Activated CD8-positive, alpha-beta memory T cell treated with anti-CD3 and anti-CD28 coated beads for 48 hours (primary cell): ENCODE results near the gene ZNF410.
"Not testable (repeated sequence)": the region's sequence is repeated elsewhere in the genome, so short reads cannot be mapped to it uniquely, and the experiment has no call there.

Source experiments
- DNase-seq, 3 experiments: peaks; one replicate each; pipeline ENCODE4 v3.0.0-alpha.2; 2020; ENCODE audit warnings: low read depth in 2 of 3, low spot score in 2 of 3

The ZNF410 gene

GRCh38 chr14:73884438-73885190 is 2.0 kb upstream of the ZNF410 start:
- no peak for DNase-seq

GRCh38 chr14:73887318-73887616 is 608 bp downstream of the ZNF410 start:
- no peak for DNase-seq

- DNase-seq = no peak
These were observed 1.2 kb downstream of the ZNF410 start for GRCh38 chr14:73887694-73888459.

GRCh38 chr14:73888460-73888725 is 1.7 kb downstream of the ZNF410 start:
- DNase-seq = no peak

GRCh38 chr14:73888971-73889370 is 2.3 kb downstream of the ZNF410 start:
- DNase-seq = no peak

- DNase-seq = no peak
These were observed 2.7 kb downstream of the ZNF410 start for GRCh38 chr14:73889376-73889775.

GRCh38 chr14:73894180-73894687 is 7.6 kb downstream of the ZNF410 start:
- DNase-seq = not testable (repeated sequence)

- no peak for DNase-seq
These were observed 9.3 kb downstream of the ZNF410 start for GRCh38 chr14:73895939-73896338.

- no peak for DNase-seq
These were observed 9.9 kb downstream of the ZNF410 start for GRCh38 chr14:73896521-73896920.

- no peak for DNase-seq
These were observed 16.4 kb downstream of the ZNF410 start for GRCh38 chr14:73903028-73903427.

GRCh38 chr14:73909681-73910080 is 23.0 kb downstream of the ZNF410 start:
- DNase-seq = no peak

- no peak for DNase-seq
These were observed 26.6 kb downstream of the ZNF410 start for GRCh38 chr14:73913256-73913655.

GRCh38 chr14:73916324-73916723 is 29.7 kb downstream of the ZNF410 start:
- DNase-seq = no peak

- not testable (repeated sequence) for DNase-seq
These were observed 32.8 kb downstream of the ZNF410 start for GRCh38 chr14:73919457-73919856.

GRCh38 chr14:73924337-73924736 is 37.7 kb downstream of the ZNF410 start:
- DNase-seq = no peak

GRCh38 chr14:73935666-73936065 is 49.0 kb downstream of the ZNF410 start:
- no peak for DNase-seq

GRCh38 chr14:73936548-73936947 is 49.9 kb downstream of the ZNF410 start:
- DNase-seq = no peak

- no peak for DNase-seq
These were observed 50.4 kb downstream of the ZNF410 start for GRCh38 chr14:73937012-73937411.

GRCh38 chr14:73942180-73942579 is 55.5 kb downstream of the ZNF410 start:
- DNase-seq = no peak

- DNase-seq = no peak
These were observed 56.4 kb downstream of the ZNF410 start for GRCh38 chr14:73943083-73943482.

- no peak for DNase-seq
These were observed 57.9 kb downstream of the ZNF410 start for GRCh38 chr14:73944432-73945158.

GRCh38 chr14:73945159-73945670 is 58.6 kb downstream of the ZNF410 start:
- DNase-seq = no peak
